GM12873 (cell line): Measurements from ENCODE around the gene CD247.

Experiments
- TF ChIP-seq, protein P1 (sequence below): IDR thresholded peaks from 2 replicates; pipeline ENCODE4 v1.5.1; 2012; ENCODE audit warnings: low read depth, mild to moderate bottlenecking, moderate library complexity, low read length, control low read depth; ENCODE audit not compliant: insufficient read depth; ENCODE audit errors: missing control alignments

CD247 gene

DNA sequence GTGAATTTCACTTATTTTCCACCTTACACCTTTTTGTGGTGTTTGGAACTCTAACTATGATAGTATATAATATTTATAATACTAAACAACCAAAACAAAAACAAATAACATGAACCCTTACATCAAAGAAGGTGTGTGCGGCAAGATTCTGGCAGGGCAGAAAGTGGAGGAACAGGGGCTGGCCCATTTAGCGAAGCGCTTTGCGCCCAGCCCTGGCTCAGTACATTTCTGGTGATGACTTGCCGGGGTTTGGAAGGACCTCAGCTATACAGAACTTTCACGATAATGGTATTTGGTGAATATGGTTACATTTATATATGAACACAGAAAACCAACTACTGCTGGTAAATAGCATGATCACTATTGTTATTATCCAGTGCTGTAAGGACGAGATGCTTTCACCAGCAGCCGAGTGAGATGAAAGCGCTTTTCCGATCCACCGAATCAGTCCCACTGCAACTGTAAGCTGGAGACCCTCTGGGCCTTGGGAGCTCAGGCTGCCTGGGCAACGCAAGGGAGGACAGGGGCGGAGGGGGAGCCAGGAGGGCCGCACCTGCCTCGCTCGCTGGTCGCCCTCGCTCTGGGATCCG lies 63.9 kb downstream of the CD247 start:
- TF ChIP-seq, protein P1, sequence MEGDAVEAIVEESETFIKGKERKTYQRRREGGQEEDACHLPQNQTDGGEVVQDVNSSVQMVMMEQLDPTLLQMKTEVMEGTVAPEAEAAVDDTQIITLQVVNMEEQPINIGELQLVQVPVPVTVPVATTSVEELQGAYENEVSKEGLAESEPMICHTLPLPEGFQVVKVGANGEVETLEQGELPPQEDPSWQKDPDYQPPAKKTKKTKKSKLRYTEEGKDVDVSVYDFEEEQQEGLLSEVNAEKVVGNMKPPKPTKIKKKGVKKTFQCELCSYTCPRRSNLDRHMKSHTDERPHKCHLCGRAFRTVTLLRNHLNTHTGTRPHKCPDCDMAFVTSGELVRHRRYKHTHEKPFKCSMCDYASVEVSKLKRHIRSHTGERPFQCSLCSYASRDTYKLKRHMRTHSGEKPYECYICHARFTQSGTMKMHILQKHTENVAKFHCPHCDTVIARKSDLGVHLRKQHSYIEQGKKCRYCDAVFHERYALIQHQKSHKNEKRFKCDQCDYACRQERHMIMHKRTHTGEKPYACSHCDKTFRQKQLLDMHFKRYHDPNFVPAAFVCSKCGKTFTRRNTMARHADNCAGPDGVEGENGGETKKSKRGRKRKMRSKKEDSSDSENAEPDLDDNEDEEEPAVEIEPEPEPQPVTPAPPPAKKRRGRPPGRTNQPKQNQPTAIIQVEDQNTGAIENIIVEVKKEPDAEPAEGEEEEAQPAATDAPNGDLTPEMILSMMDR: no peak

DNA sequence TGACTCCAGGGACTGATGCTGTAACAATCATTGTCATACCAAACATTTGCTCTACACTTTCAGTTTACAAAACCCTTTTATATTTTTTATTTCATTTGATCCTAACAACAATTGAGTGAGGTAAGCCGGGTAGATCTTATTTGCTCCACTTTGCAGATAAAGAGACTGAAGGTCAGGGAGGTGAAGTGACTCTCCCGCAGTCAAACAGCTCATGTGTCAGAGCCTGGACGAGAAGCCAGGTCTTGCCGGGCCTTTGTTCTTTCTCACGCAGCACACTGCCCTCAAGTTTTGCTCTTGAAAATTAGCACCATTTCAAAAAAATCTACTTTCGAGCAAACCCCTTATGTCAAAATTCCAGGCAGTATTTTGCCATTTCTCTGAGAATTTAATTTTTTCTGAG lies 65.2 kb downstream of the CD247 start:
- TF ChIP-seq, protein P1: no peak

DNA sequence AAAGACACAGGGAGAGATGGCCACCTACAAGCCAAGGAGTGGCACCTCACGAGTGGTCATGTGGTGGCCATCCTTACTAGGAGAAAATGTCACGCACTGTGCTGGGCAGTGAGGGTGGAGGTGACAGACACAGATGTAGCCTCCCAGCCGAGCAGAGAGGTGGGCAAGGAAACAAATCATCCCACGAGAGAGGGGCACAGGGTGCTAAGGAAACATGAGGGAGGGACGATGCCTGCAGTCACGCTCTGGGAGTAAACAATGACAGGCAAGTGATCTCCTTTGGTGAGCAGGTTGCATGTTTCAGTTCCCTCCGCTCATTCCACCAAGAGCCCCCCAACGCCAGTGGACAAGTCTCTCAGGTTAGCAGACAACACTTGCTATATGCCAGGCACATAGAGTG lies 65.8 kb downstream of the CD247 start:
- TF ChIP-seq, protein P1: no peak

DNA sequence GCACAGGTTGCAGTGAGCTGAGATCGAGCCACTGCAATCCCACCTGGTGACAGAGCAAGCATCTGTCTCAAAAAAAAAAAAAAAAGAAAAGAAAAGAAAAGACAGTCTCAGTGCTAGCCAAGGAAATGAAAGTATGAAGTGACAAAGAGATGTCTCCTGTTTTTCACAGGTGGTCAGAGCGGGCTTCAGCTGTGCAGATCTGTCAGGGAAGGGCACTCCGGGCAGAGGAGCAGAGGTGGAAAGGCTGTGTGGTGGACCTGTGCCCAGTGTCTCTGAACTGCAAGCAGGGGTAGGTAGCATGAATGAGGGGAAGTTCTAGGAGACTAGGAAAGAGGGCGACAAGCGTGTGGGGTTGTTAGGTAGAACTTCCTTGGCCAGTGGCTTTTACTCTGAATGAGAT lies 67.5 kb downstream of the CD247 start:
- TF ChIP-seq, protein P1: no peak

DNA sequence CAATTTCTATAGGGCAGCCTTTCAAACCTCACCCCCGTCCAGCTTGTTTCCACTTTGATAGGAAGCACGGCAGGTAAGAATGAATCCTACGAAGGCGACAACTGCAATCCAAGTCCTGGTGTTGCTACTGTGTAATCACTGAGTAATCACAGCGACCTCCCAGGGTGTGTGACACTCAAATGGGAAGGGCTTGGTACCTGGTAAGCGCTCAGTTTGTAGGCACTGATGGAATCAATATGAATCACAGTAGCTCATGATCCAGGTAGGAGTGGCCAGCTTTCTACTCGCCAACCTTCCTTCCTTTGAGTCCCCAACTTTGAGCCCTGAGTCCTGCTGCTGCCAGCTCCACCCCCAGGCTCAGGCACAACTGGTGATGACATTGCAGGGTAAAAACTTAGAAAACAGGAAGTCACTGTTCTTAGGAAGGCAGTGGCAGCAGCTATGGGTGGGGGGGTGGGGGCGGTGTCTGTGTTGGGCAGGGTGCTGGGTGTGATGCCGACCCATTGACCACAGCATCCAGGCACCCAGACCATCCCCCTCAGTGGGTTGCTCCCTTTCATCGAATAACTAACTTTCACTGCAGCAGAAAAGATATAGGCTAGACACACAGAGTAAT lies 70.7 kb downstream of the CD247 start:
- TF ChIP-seq, protein P1: no peak

DNA sequence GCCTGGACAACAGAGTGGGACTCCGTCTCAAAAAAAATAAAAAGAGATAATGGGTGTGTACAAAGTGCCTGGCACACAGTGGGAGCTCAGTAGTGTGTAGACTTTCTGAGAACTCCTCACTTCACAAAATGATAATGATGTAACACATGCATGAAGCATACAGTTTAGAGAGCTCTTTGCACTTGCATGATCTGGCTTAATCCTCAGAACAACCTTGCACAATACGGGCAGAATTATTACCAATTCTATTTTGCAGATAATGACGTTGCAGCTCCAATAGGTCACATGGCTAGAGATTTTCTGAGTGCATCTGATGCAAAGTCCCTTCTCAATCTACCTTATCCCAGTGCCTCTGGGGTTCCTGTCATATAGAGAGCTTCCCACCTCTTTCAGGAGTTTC lies 71.4 kb downstream of the CD247 start:
- TF ChIP-seq, protein P1: no peak

DNA sequence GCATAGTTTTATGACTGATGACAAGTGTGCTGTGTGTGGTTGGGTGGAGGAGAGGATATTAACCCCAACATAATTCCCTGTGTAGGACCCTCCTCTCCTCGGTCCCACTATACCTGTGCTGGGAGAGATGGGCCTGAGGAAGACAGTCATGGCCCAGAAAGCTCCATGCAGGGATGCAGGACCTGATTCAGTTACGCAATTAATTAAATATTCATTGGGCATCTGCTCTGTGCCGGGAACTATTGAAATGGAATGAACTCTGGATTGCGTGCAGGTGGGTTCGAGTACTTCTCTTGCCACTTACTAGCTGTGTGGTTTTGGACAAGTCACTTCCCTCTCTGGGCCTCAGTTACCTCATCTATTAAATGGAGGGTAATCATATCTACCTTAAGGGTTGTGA lies 74.6 kb downstream of the CD247 start:
- TF ChIP-seq, protein P1: no peak
